Lower lobe of right lung (tissue), 2 donors: ENCODE data around the gene TMPRSS13. TPM values are rescaled to one million over a fixed set of nuclear protein-coding genes. Genes with fewer than 3 reads are reported as not detected.
A peak's percentile ranks its signal among the peaks of the same experiment; 100 is the strongest.

Experiments used
- ATAC-seq, 2 donors: fragments of 200-7000 bp; cut with Tn5 transposase; one replicate each; pipeline ENCODE4 v1.9.1; 2020 to 2022; ENCODE audit warnings: mild to moderate bottlenecking in 2 of 2, moderate library complexity in 2 of 2
- DNase-seq: peaks from one replicate; pipeline ENCODE4 v3.0.0-alpha.2; 2020
- H3K27ac ChIP-seq: fragments of 200-600 bp; one replicate; pipeline ENCODE4 v1.8.0; 2022
- H3K27me3 ChIP-seq: fragments of 200-600 bp; one replicate; pipeline ENCODE4 v1.8.0; 2022; ENCODE audit warnings: low read depth
- H3K36me3 ChIP-seq: fragments of 200-600 bp; one replicate; pipeline ENCODE4 v1.8.0; 2022; ENCODE audit warnings: mild to moderate bottlenecking
- H3K4me1 ChIP-seq: fragments of 200-600 bp; one replicate; pipeline ENCODE4 v1.8.0; 2022
- H3K4me3 ChIP-seq: fragments of 200-600 bp; one replicate; pipeline ENCODE4 v1.8.0; 2022; ENCODE audit warnings: mild to moderate bottlenecking
- H3K9me3 ChIP-seq: fragments of 200-600 bp; one replicate; pipeline ENCODE4 v1.8.0; 2022
- CTCF ChIP-seq: fragments of 200-600 bp; IDR thresholded peaks from one replicate; pipeline ENCODE4 v1.8.0; 2022; ENCODE audit warnings: antibody characterized with exemption, mild to moderate bottlenecking
- intact Hi-C: fragments of 100-400 bp; cut with DNase I; formaldehyde crosslinking; loops from one replicate; pipeline ENCODE4 v1.11.0; 2022
- total RNA-seq: library from RNA; stranded (reverse); fragmentation: NEBNext Ultra II Directional; extraction: Animal tissue kit (Norgen Biotek cat#: 25700); gene quantifications from one replicate; pipeline ENCODE4 v1.2.1, GENCODE V29; 2021
- donor health status: DM: no; HTN: yes; CAD: no; lungs with severe emphysema.

TMPRSS13 gene
- total RNA-seq, 1 donor from 2014 or later: 7.0 TPM

GRCh38 chr11:117941163-117941707 lies 12.0 kb upstream of the TMPRSS13 start:
- DNase-seq (no peak), ATAC-seq (no peak)
- H3K4me3 ChIP-seq: no peak overlapping the region
- no peaks in the 10 kb centered on the region for H3K36me3 ChIP-seq
- no peak overlapping the region for H3K27ac ChIP-seq
- peaks cover 8% of the 10 kb centered on the region for H3K4me1 ChIP-seq
- no peak for TF ChIP-seq CTCF
- H3K27me3 ChIP-seq: no peaks in the 10 kb centered on the region
- H3K9me3 ChIP-seq: no peaks in the 10 kb centered on the region
- intact Hi-C loops: loop anchor here (10.0 kb wide), 1 partner anchor 96 kb away; no protein-coding TSS in a partner anchor

- H3K27ac ChIP-seq: no peak overlapping the region
- peaks cover 8% of the 10 kb centered on the region for H3K4me1 ChIP-seq
- H3K36me3 ChIP-seq: no peaks in the 10 kb centered on the region
- no peak for ATAC-seq
- no peaks in the 10 kb centered on the region for H3K9me3 ChIP-seq
- no peak for TF ChIP-seq CTCF
- intact Hi-C loops: loop anchor here (10.0 kb wide), 1 partner anchor 96 kb away; no protein-coding TSS in a partner anchor
- H3K27me3 ChIP-seq: no peaks in the 10 kb centered on the region
- DNase-seq: no peak
- no peak overlapping the region for H3K4me3 ChIP-seq
These were observed 11.5 kb upstream of the TMPRSS13 start for GRCh38 chr11:117940736-117941135.

- Histone ChIP-seq H3K27ac (no peak overlapping the region), H3K36me3 (no peaks in the 10 kb centered on the region), H3K4me1 (no peaks in the 10 kb centered on the region), H3K9me3 (no peaks in the 10 kb centered on the region), H3K4me3 (no peak overlapping the region), H3K27me3 (no peaks in the 10 kb centered on the region)
- intact Hi-C loops: no loop called here
- TF ChIP-seq CTCF: no peak
- no peak for ATAC-seq
- no peak for DNase-seq
These were observed 7.8 kb upstream of the TMPRSS13 start for GRCh38 chr11:117936973-117937372.

- ATAC-seq (no peak), DNase-seq (peak; percentile 31)
- Histone ChIP-seq H3K27ac (no peak overlapping the region), H3K27me3 (no peaks in the 10 kb centered on the region), H3K4me3 (no peak overlapping the region), H3K9me3 (no peaks in the 10 kb centered on the region), H3K4me1 (peaks cover 13% of the 10 kb centered on the region), H3K36me3 (no peaks in the 10 kb centered on the region)
- TF ChIP-seq CTCF: no peak
- intact Hi-C loops: no loop called here
These were observed 5.5 kb upstream of the TMPRSS13 start for GRCh38 chr11:117934526-117935307.

GRCh38 chr11:117933930-117934329 lies 4.7 kb upstream of the TMPRSS13 start:
- no peak overlapping the region for H3K4me3 ChIP-seq
- no peak for ATAC-seq
- no peak for TF ChIP-seq CTCF
- H3K27me3 ChIP-seq: no peaks in the 10 kb centered on the region
- peaks cover 16% of the 10 kb centered on the region for H3K4me1 ChIP-seq
- no peaks in the 10 kb centered on the region for H3K36me3 ChIP-seq
- DNase-seq: peak; percentile 6
- H3K9me3 ChIP-seq: no peaks in the 10 kb centered on the region
- intact Hi-C loops: no loop called here
- H3K27ac ChIP-seq: no peak overlapping the region
